B cell (primary cell): ENCODE data around the gene MAZ. TPM values are rescaled to one million over a fixed set of nuclear protein-coding genes. Genes with fewer than 3 reads are reported as not detected.
"Not testable (repeated sequence)": the region's sequence is repeated elsewhere in the genome, so short reads cannot be mapped to it uniquely, and the experiment has no call there.

Experiments used
- ATAC-seq: fragments of 200-7000 bp; cut with Tn5 transposase; one replicate; pipeline ENCODE4 v1.10.0; 2021; ENCODE audit warnings: low read depth, mild to moderate bottlenecking, moderate number of reproducible peaks, moderate library complexity
- CTCF ChIA-PET: fragments of 350-600 bp; sonication (Branson Sonifier 250); formaldehyde crosslinking; loops from one replicate; lab custom pipeline; 2021; ENCODE audit warnings: antibody characterized with exemption, inconsistent platforms; lab: Charles Lee
- POLR2A ChIA-PET: fragments of 350-600 bp; sonication (Branson Sonifier 250); formaldehyde crosslinking; loops from one replicate; lab custom pipeline; 2021; ENCODE audit warnings: antibody characterized with exemption; lab: Charles Lee
- DNase-seq: peaks from one replicate; pipeline ENCODE4 v3.0.0; 2013
- H2AFZ ChIP-seq: 2 replicates; pipeline ENCODE4 v1.6.1; 2012; ENCODE audit warnings: mild to moderate bottlenecking, low read depth, low read length; ENCODE audit not compliant: insufficient read depth, poor library complexity, severe bottlenecking
- H3K27ac ChIP-seq, 2 donors: 1 replicate in 1 of 2; 2 replicates in 1 of 2; pipeline ENCODE4 v1.5.1; 2012 to 2013; ENCODE audit warnings: low read length in 2 of 2, mild to moderate bottlenecking in 2 of 2, moderate library complexity in 1 of 2
- H3K27me3 ChIP-seq, 4 experiments: fragments of 200-600 bp in 1 of 4; sonication (generic) in 1 of 4; replicated peaks in 1 of 4; 1 replicate in 2 of 4; 2 replicates in 2 of 4; pipeline versions ENCODE4 v1.6.1 to v1.7.0; 2013 to 2016; ENCODE audit warnings: low read length in 3 of 4, mild to moderate bottlenecking in 2 of 4, mixed read lengths in 1 of 4, moderate library complexity in 1 of 4; ENCODE audit not compliant: insufficient read depth in 4 of 4, control insufficient read depth in 3 of 4; ENCODE audit errors: control extremely low read depth in 1 of 4
- H3K36me3 ChIP-seq, 2 experiments: replicated peaks in 1 of 2; 1 replicate in 1 of 2; 2 replicates in 1 of 2; pipeline versions ENCODE4 v1.6.1 to v1.7.1; 2013; ENCODE audit warnings: low read length in 1 of 2; ENCODE audit not compliant: insufficient read depth in 2 of 2, control insufficient read depth in 1 of 2; ENCODE audit errors: control extremely low read depth in 1 of 2, extremely low read depth in 1 of 2
- H3K4me1 ChIP-seq, 2 donors: fragments of 200-600 bp in 1 of 2; sonication (generic) in 1 of 2; 1 replicate in 1 of 2; 2 replicates in 1 of 2; pipeline versions ENCODE4 v1.5.1 to v1.6.1; 2013 to 2017; ENCODE audit warnings: low read length in 2 of 2; ENCODE audit not compliant: control insufficient read depth in 2 of 2, insufficient read depth in 2 of 2
- H3K4me2 ChIP-seq: replicated peaks from 2 replicates; pipeline ENCODE3; 2012; ENCODE audit warnings: mild to moderate bottlenecking, low read depth, low read length; ENCODE audit not compliant: poor library complexity, severe bottlenecking
- H3K4me3 ChIP-seq, 5 experiments: fragments of 200-600 bp in 1 of 5; sonication (generic) in 1 of 5; 1 replicate in 3 of 5; 2 replicates in 2 of 5; pipeline versions ENCODE4 v1.5.1 to v1.7.0; 2011 to 2016; ENCODE audit warnings: low read length in 4 of 5, mild to moderate bottlenecking in 4 of 5, low read depth in 2 of 5, control low read depth in 1 of 5, moderate library complexity in 1 of 5; ENCODE audit not compliant: insufficient read depth in 1 of 5; ENCODE audit errors: control extremely low read depth in 1 of 5, extremely low read depth in 1 of 5
- H3K79me2 ChIP-seq: fragments of 200-600 bp; sonication (generic); one replicate; pipeline ENCODE4 v1.6.0; 2016; ENCODE audit warnings: low read length; ENCODE audit not compliant: control insufficient read depth, insufficient read depth
- H3K9ac ChIP-seq: fragments of 200-600 bp; sonication (generic); 2 replicates; pipeline ENCODE4 v1.6.1; 2017; ENCODE audit warnings: mild to moderate bottlenecking, low read length, moderate library complexity
- H3K9me3 ChIP-seq, 3 donors: one replicate each; pipeline versions ENCODE4 v1.6.1 to v1.7.1; 2013; ENCODE audit warnings: low read length in 2 of 3; ENCODE audit not compliant: control insufficient read depth in 2 of 3, insufficient read depth in 1 of 3; ENCODE audit errors: control extremely low read depth in 1 of 3
- H4K20me1 ChIP-seq: 2 replicates; pipeline ENCODE4 v1.6.0; 2012; ENCODE audit warnings: mild to moderate bottlenecking, low read length; ENCODE audit not compliant: insufficient read depth, control insufficient read depth, poor library complexity, severe bottlenecking
- H3K27ac Mint-ChIP-seq: one replicate; pipeline ENCODE4 v1.8.0; 2021; ENCODE audit warnings: mixed read lengths
- H3K27me3 Mint-ChIP-seq: one replicate; pipeline ENCODE4 v1.8.0; 2021; ENCODE audit warnings: mixed read lengths
- H3K4me1 Mint-ChIP-seq: one replicate; pipeline ENCODE4 v1.8.0; 2021; ENCODE audit warnings: mixed read lengths
- H3K4me3 Mint-ChIP-seq: one replicate; pipeline ENCODE4 v1.8.0; 2021; ENCODE audit warnings: mixed read lengths
- H3K9me3 Mint-ChIP-seq: one replicate; pipeline ENCODE4 v1.8.0; 2022; ENCODE audit warnings: mixed read lengths; ENCODE audit not compliant: insufficient read depth
- CTCF ChIP-seq: fragments of 200-600 bp; IDR thresholded peaks from one replicate; pipeline ENCODE4 v1.8.0; 2022; ENCODE audit warnings: antibody characterized with exemption, mild to moderate bottlenecking
- EZH2 ChIP-seq: IDR thresholded peaks from 2 replicates; pipeline ENCODE4 v1.6.1; 2012; ENCODE audit warnings: borderline replicate concordance, low read depth, mild to moderate bottlenecking, moderate library complexity, low read length; ENCODE audit not compliant: insufficient read depth, poor library complexity, severe bottlenecking
- WGBS: methylation state at CpG from one replicate; pipeline ENCODE4 v1.1.5; 2013; ENCODE audit warnings: missing lambda C conversion rate; ENCODE audit not compliant: insufficient coverage; 5-methylcytosine and 5-hydroxymethylcytosine counted together
- intact Hi-C: fragments of 100-400 bp; cut with micrococcal nuclease; formaldehyde crosslinking; loops from one replicate; pipeline ENCODE4 v1.10.0; 2022
- polyA plus RNA-seq: library from polyadenylated mRNA; depleted of rRNA; stranded (reverse); fragments of >200 nt; gene quantifications from 2 replicates; pipeline ENCODE4 v1.2.3, GENCODE V29; 2012
- total RNA-seq, 2 donors: library from RNA; stranded (reverse); fragments of 120-200 nt in 1 of 2; gene quantifications; 1 replicate in 1 of 2; 2 replicates in 1 of 2; pipeline versions ENCODE4 v1.2.3 to v1.2.4, GENCODE V29; 2013 to 2022

The MAZ gene
- total and polyA plus RNA-seq, 2 donors (not counting 1 experiment from before 2014, with no cell fraction given), result 170 to 198 TPM

- POLR2A ChIA-PET, H3K9me3 ChIP-seq, H3K4me2 ChIP-seq, H3K27ac ChIP-seq, H4K20me1 ChIP-seq, H3K27me3 Mint-ChIP-seq, intact Hi-C loops, H3K9ac ChIP-seq, H3K27ac Mint-ChIP-seq, H3K9me3 Mint-ChIP-seq, H3K4me3 Mint-ChIP-seq, DNase-seq, H3K27me3 ChIP-seq, H2AFZ ChIP-seq, H3K36me3 ChIP-seq, H3K4me3 ChIP-seq, H3K79me2 ChIP-seq, ATAC-seq: not testable (repeated sequence)
- peaks cover 11% of the 10 kb centered on the region for H3K4me1 Mint-ChIP-seq
- H3K4me1 ChIP-seq, result peaks cover 8 to 13% of the 10 kb centered on the region in 2 donors
- WGBS, result 100% methylated on average over 6 of the region's 13 CpGs
- CTCF ChIA-PET, result interaction anchor here (0.6 to 2.7 kb wide), 4 partner anchors 27 to 82 kb away, joined by 3 to 24 read pairs (median 10); no protein-coding TSS in a partner anchor
Measured at GRCh38 chr16:29783094-29783953, 23.0 kb upstream of the MAZ start.

- ChIA-PET POLR2A (interaction anchor here (0.6 kb wide), 1 partner anchor 38 kb away, joined by 3 read pairs; the partner anchor contains the start of gene C16orf54), CTCF (interaction anchor here (0.6 to 2.7 kb wide), 19 partner anchors 12 to 248 kb away, joined by 3 to 24 read pairs (median 5); no protein-coding TSS in a partner anchor)
- Mint-ChIP-seq H3K27ac (no peak overlapping the region), H3K9me3 (no peaks in the 10 kb centered on the region), H3K27me3 (no peaks in the 10 kb centered on the region), H3K4me1 (peaks cover 11% of the 10 kb centered on the region), H3K4me3 (no peak overlapping the region)
- Histone ChIP-seq H3K79me2 (no peaks in the 10 kb centered on the region), H3K27me3 (no peaks in the 10 kb centered on the region), H3K4me3 (no peak overlapping the region), H3K27ac (no peak overlapping the region), H4K20me1 (no peaks in the 10 kb centered on the region), H3K4me2 (no peak overlapping the region), H3K9ac (no peak overlapping the region), H2AFZ (no peak overlapping the region), H3K4me1 (peaks cover 8 to 15% of the 10 kb centered on the region in 2 donors), H3K36me3 (no peaks in the 10 kb centered on the region), H3K9me3 (no peaks in the 10 kb centered on the region)
- DNase-seq (no peak), ATAC-seq (no peak)
- intact Hi-C loops, result no loop called here
- no peak for TF ChIP-seq EZH2
- TF ChIP-seq CTCF, result no peak
- WGBS, result no CpG with 5 or more reads among the region's 2 CpGs
Measured at GRCh38 chr16:29784157-29784556, 22.2 kb upstream of the MAZ start.
